Uterus (tissue), 2 donors: Measurements from ENCODE around the gene FCRL6.

Experiments used
- CTCF ChIP-seq, 4 experiments: fragments of 200-600 bp in 2 of 4; fragments of 450-650 bp in 2 of 4; sonication (generic) in 2 of 4; IDR thresholded peaks; one replicate each; pipeline ENCODE4 v1.5.1; 2016 to 2019; ENCODE audit warnings: antibody characterized with exemption in 4 of 4, mild to moderate bottlenecking in 2 of 4, moderate library complexity in 1 of 4
- POLR2A ChIP-seq, 2 donors: fragments of 450-650 bp; IDR thresholded peaks; one replicate each; pipeline ENCODE4 v1.6.1; 2016; ENCODE audit warnings: antibody characterized with exemption in 2 of 2, mild to moderate bottlenecking in 1 of 2, moderate library complexity in 1 of 2

GRCh38 chr1:159828581-159829272 is 26.6 kb downstream of the FCRL6 start:
- no peak for TF ChIP-seq POLR2A (IDR thresholded peaks at IDR 0.05)
- no peak for TF ChIP-seq CTCF (IDR thresholded peaks at IDR 0.05)
